GM19351 (cell line): ENCODE measurements around the gene PILRB.
A peak's percentile ranks its signal among the peaks of the same experiment; 100 is the strongest.
"Not testable (repeated sequence)": the region's sequence is repeated elsewhere in the genome, so short reads cannot be mapped to it uniquely, and the experiment has no call there.

Experiments used
- ATAC-seq: cut with Tn5 transposase; IDR thresholded peaks from one replicate; pipeline ENCODE4 v1.9.1; 2021; ENCODE audit warnings: mild to moderate bottlenecking, moderate library complexity; ENCODE audit not compliant: unreplicated experiment

Gene PILRB

GRCh38 chr7:100358027-100358856, at the start of gene PILRB:
Gene PILRB (plus strand): TSS chr7:100358117. CDS start chr7:100358303, 186 bp downstream.
- no peak for ATAC-seq

- not testable (repeated sequence) for ATAC-seq
Observed at GRCh38 chr7:100318329-100318728, 39.6 kb upstream of the PILRB start.

GRCh38 chr7:100321648-100322047, 36.3 kb upstream of the PILRB start:
- ATAC-seq: not testable (repeated sequence)

GRCh38 chr7:100324194-100324593, 33.7 kb upstream of the PILRB start:
- not testable (repeated sequence) for ATAC-seq

- not testable (repeated sequence) for ATAC-seq
Observed at GRCh38 chr7:100325671-100326070, 32.2 kb upstream of the PILRB start.

GRCh38 chr7:100326914-100327313, 31.0 kb upstream of the PILRB start:
- ATAC-seq: not testable (repeated sequence)

- ATAC-seq: peak; percentile 91
Observed at GRCh38 chr7:100335566-100336466, 22.1 kb upstream of the PILRB start.

- ATAC-seq: not testable (repeated sequence)
Observed at GRCh38 chr7:100338083-100338696, 19.7 kb upstream of the PILRB start.

- not testable (repeated sequence) for ATAC-seq
Observed at GRCh38 chr7:100341286-100341685, 16.6 kb upstream of the PILRB start.

- ATAC-seq: no peak
Observed at GRCh38 chr7:100342765-100343164, 15.2 kb upstream of the PILRB start.

GRCh38 chr7:100344124-100344559, 13.8 kb upstream of the PILRB start:
- not testable (repeated sequence) for ATAC-seq

GRCh38 chr7:100344560-100345287, 13.2 kb upstream of the PILRB start:
- ATAC-seq: peak; percentile 85

- ATAC-seq: peak; percentile 25
Observed at GRCh38 chr7:100345288-100345672, 12.6 kb upstream of the PILRB start.

- ATAC-seq: no peak
Observed at GRCh38 chr7:100346921-100347320, 11.0 kb upstream of the PILRB start.

GRCh38 chr7:100348805-100349204, 9.1 kb upstream of the PILRB start:
- ATAC-seq: no peak

- ATAC-seq: no peak
Observed at GRCh38 chr7:100349757-100350156, 8.2 kb upstream of the PILRB start.

- no peak for ATAC-seq
Observed at GRCh38 chr7:100351657-100352058, 6.3 kb upstream of the PILRB start.

- ATAC-seq: not testable (repeated sequence)
Observed at GRCh38 chr7:100352230-100352781, 5.6 kb upstream of the PILRB start.

- ATAC-seq: no peak
Observed at GRCh38 chr7:100352984-100353684, 4.8 kb upstream of the PILRB start.
